Measurements from ENCODE around the gene MED12L.

The MED12L gene

GRCh38 chr3:151281671-151282324, 196.3 kb downstream of the MED12L start:
- DNase-seq (ENCODE audit: low read depth) = peak; percentile 16
- no peak for TF ChIP-seq CTCF (IDR thresholded peaks at IDR 0.05; ENCODE audit: low read length, missing control alignments)
- no peak overlapping the region for H3K4me3 ChIP-seq (replicated peaks; ENCODE audit: low read depth, low read length)

GRCh38 chr3:151282921-151283320, 197.5 kb downstream of the MED12L start:
- H3K4me3 ChIP-seq (replicated peaks; ENCODE audit: low read depth, low read length) = no peak overlapping the region
- peak; percentile 55 for TF ChIP-seq CTCF (IDR thresholded peaks at IDR 0.05; ENCODE audit: low read length, missing control alignments)
- peak; percentile 82 for DNase-seq (ENCODE audit: low read depth)

GRCh38 chr3:151283387-151283786, 197.9 kb downstream of the MED12L start:
- no peak overlapping the region for H3K4me3 ChIP-seq (replicated peaks; ENCODE audit: low read depth, low read length)
- no peak for DNase-seq (ENCODE audit: low read depth)
- TF ChIP-seq CTCF (IDR thresholded peaks at IDR 0.05; ENCODE audit: low read length, missing control alignments) = no peak

- peak; percentile 77 for DNase-seq (ENCODE audit: low read depth)
- TF ChIP-seq CTCF (IDR thresholded peaks at IDR 0.05; ENCODE audit: low read length, missing control alignments) = no peak
- no peak overlapping the region for H3K4me3 ChIP-seq (replicated peaks; ENCODE audit: low read depth, low read length)
Observed at GRCh38 chr3:151283907-151284461, 198.5 kb downstream of the MED12L start.

GRCh38 chr3:151285940-151286339, 200.5 kb downstream of the MED12L start:
- DNase-seq (ENCODE audit: low read depth) = no peak
- H3K4me3 ChIP-seq (replicated peaks; ENCODE audit: low read depth, low read length) = no peak overlapping the region
- no peak for TF ChIP-seq CTCF (IDR thresholded peaks at IDR 0.05; ENCODE audit: low read length, missing control alignments)

- TF ChIP-seq CTCF (IDR thresholded peaks at IDR 0.05; ENCODE audit: low read length, missing control alignments) = no peak
- no peak overlapping the region for H3K4me3 ChIP-seq (replicated peaks; ENCODE audit: low read depth, low read length)
- no peak for DNase-seq (ENCODE audit: low read depth)
Observed at GRCh38 chr3:151289445-151289844, 204.0 kb downstream of the MED12L start.

- DNase-seq (ENCODE audit: low read depth) = peak; percentile 69
- peak; percentile 58 for TF ChIP-seq CTCF (IDR thresholded peaks at IDR 0.05; ENCODE audit: low read length, missing control alignments)
- no peak overlapping the region for H3K4me3 ChIP-seq (replicated peaks; ENCODE audit: low read depth, low read length)
Observed at GRCh38 chr3:151290673-151291072, 205.2 kb downstream of the MED12L start.

Data from fibroblast of pulmonary artery (primary cell).